B cell (primary cell): ENCODE measurements around the gene ZXDB.

Source experiments
- EZH2 ChIP-seq: IDR thresholded peaks from 2 replicates; pipeline ENCODE4 v1.6.1; 2012; ENCODE audit warnings: borderline replicate concordance, low read depth, mild to moderate bottlenecking, moderate library complexity, low read length; ENCODE audit not compliant: insufficient read depth, poor library complexity, severe bottlenecking
- TF ChIP-seq, protein P1 (sequence below): fragments of 200-600 bp; IDR thresholded peaks from one replicate; pipeline ENCODE4 v1.8.0; 2022; ENCODE audit warnings: antibody characterized with exemption, mild to moderate bottlenecking

DNA sequence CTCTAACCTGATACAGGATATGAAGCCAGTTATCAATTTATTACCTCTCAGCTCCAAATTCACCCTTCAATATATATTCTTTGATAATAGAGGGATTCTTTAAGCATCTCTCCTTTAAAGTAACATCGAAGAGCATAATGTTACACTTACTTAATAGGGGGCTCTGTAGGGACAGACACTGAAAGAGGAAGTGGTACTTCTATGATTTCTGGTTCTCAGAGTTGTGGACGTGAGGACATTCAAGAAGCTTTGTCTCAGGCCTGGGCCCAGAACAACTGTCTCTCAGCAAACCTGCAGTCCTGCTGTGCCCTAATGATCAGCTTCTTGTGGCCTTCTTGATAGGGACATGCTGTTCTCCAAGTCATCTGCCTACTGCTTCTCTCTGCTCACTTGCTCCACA is 4.2 kb upstream of the ZXDB start:
- TF ChIP-seq, protein P1, sequence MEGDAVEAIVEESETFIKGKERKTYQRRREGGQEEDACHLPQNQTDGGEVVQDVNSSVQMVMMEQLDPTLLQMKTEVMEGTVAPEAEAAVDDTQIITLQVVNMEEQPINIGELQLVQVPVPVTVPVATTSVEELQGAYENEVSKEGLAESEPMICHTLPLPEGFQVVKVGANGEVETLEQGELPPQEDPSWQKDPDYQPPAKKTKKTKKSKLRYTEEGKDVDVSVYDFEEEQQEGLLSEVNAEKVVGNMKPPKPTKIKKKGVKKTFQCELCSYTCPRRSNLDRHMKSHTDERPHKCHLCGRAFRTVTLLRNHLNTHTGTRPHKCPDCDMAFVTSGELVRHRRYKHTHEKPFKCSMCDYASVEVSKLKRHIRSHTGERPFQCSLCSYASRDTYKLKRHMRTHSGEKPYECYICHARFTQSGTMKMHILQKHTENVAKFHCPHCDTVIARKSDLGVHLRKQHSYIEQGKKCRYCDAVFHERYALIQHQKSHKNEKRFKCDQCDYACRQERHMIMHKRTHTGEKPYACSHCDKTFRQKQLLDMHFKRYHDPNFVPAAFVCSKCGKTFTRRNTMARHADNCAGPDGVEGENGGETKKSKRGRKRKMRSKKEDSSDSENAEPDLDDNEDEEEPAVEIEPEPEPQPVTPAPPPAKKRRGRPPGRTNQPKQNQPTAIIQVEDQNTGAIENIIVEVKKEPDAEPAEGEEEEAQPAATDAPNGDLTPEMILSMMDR, result no peak
- TF ChIP-seq EZH2, result no peak
